ENCODE measurements around the gene JAK1. TPM values are rescaled to one million over a fixed set of nuclear protein-coding genes. Genes with fewer than 3 reads are reported as not detected.

JAK1 gene
- total and polyA plus RNA-seq, 2 donors (not counting 3 experiments of a cell fraction or from before 2014, with no cell fraction given) = 68.8 to 177 TPM

DNA sequence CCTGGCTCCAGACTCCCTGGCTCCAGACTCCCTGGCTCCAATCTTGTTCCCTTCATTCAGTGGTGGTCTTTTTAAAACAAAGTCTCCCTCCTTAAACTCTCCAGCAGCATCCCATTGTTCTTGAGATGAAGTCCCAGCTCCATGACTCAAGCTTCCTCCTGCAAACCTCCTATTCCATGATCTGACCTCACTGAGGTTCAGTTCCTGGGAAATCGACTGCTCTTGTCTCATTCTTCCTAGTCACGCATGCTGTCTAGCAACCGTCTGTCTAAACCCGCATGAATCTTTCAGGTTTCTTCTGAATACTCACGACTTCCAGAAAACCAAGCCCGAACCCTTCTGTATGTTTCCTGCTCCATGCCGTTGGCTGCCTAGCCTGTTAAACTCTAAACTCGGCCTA, 129.5 kb downstream of the JAK1 start:
- H3K36me3 ChIP-seq (ENCODE audit: control insufficient read depth in 2 of 2, extremely low read depth in 1 of 2, insufficient read depth in 2 of 2, low read length in 2 of 2) = peaks cover 14 to 37% of the 10 kb centered on the region in 2 experiments
- TF ChIP-seq EZH2 (IDR thresholded peaks at IDR 0.05; ENCODE audit: borderline replicate concordance, low read depth, low read length, severe bottlenecking) = no peak
- TF ChIP-seq JUN (IDR thresholded peaks at IDR 0.05; ENCODE audit: borderline replicate concordance, insufficient read depth, insufficient read length, low read depth) = peak; percentile 83
- TF ChIP-seq, protein P1, sequence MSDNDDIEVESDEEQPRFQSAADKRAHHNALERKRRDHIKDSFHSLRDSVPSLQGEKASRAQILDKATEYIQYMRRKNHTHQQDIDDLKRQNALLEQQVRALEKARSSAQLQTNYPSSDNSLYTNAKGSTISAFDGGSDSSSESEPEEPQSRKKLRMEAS (IDR thresholded peaks at IDR 0.05; ENCODE audit: insufficient read depth, insufficient read length) = no peak
- peak; percentile 49 for TF ChIP-seq FOS (IDR thresholded peaks at IDR 0.05; ENCODE audit: borderline replicate concordance, insufficient read depth, low read length)
- TF ChIP-seq MYC (IDR thresholded peaks at IDR 0.05; ENCODE audit: low read depth, low read length) = no peak
- no peak for TF ChIP-seq GATA2 (IDR thresholded peaks at IDR 0.05; ENCODE audit: insufficient read depth, insufficient read length, low read depth, low read length)
- TF ChIP-seq POLR2AphosphoS5 (IDR thresholded peaks at IDR 0.05; ENCODE audit: insufficient read depth, low read depth, low read length) = peak; percentile 53
- TF ChIP-seq POLR2A (IDR thresholded peaks at IDR 0.05; ENCODE audit: low read depth, low read length) = no peak
- peak; percentile 59 for DNase-seq (ENCODE audit: low read depth, low spot score)
- no TSS peak for BruUV-seq (replicated peaks)
- intact Hi-C loops (cut with micrococcal nuclease) = loop anchor here (2.0 to 10.0 kb wide), 2 partner anchors 126 to 848 kb away; no protein-coding TSS in a partner anchor
- H3K4me3 ChIP-seq (replicated peaks in 1 of 3; ENCODE audit: insufficient read depth in 1 of 3, low read depth in 1 of 3, low read length in 3 of 3) = no peak overlapping the region
- no peak overlapping the region for H3K4me2 ChIP-seq (ENCODE audit: insufficient read depth, low read length)
- peak overlapping the region; percentile 44 for H3K9ac ChIP-seq (replicated peaks; ENCODE audit: extremely low read depth, insufficient read depth, low read length)
- no peaks in the 10 kb centered on the region for H3K9me1 ChIP-seq (replicated peaks; ENCODE audit: control insufficient read depth, extremely low read depth, insufficient read depth, low read length)
- FAIRE-seq = peak; percentile 81
- no peaks in the 10 kb centered on the region for H3K79me2 ChIP-seq (ENCODE audit: control insufficient read depth, insufficient read depth, low read length)
- ChIA-PET POLR2A (interaction anchor here (0.8 kb wide), 1 partner anchor 129 kb away, joined by 4 read pairs; the partner anchor contains the start of gene JAK1), CTCF (no interaction called here)
- dilution Hi-C loops (cut with MboI; ENCODE audit: extremely low pct_ligation_motif_present, low sequenced_read_pairs) = no loop called here
- H3K27me3 ChIP-seq (ENCODE audit: control insufficient read depth in 2 of 2, insufficient read depth in 2 of 2, low read length in 2 of 2) = no peaks in the 10 kb centered on the region
- H2AFZ ChIP-seq (ENCODE audit: low read depth, low read length) = no peak overlapping the region
- H3K4me1 ChIP-seq (ENCODE audit: control insufficient read depth, extremely low read depth, insufficient read depth, low read length) = peaks cover 55% of the 10 kb centered on the region
- peak overlapping the region; percentile 92 for H3K27ac ChIP-seq (ENCODE audit: insufficient read depth, low read depth, low read length)
- no peaks in the 10 kb centered on the region for H3K9me3 ChIP-seq (replicated peaks; ENCODE audit: control insufficient read depth, insufficient read depth, low read length)
- H4K20me1 ChIP-seq (replicated peaks; ENCODE audit: control insufficient read depth, extremely low read depth, insufficient read depth, low read length) = no peaks in the 10 kb centered on the region

DNA sequence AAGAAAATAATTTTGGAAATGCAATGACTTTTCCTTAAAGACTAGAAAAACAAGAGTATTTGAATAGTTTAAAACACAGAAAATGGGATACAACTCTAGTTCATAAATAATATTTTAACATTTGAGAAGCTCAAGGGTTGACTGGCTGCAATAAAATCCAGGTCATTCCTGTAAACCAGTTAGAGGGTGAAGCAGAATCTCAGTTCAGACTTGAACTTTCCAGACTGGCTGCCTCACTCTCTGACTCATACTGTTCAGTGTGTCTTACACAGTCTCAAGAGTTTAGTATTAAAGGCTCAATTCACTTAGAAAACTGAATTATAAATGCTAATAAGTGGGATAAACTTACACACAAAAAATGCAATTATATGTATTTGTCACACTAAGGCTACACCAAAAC, 131.6 kb downstream of the JAK1 start:
- Histone ChIP-seq H2AFZ (ENCODE audit: low read depth, low read length) (no peak overlapping the region), H3K4me3 (replicated peaks in 1 of 3; ENCODE audit: insufficient read depth in 1 of 3, low read depth in 1 of 3, low read length in 3 of 3) (no peak overlapping the region), H3K9me3 (replicated peaks; ENCODE audit: control insufficient read depth, insufficient read depth, low read length) (no peaks in the 10 kb centered on the region), H4K20me1 (replicated peaks; ENCODE audit: control insufficient read depth, extremely low read depth, insufficient read depth, low read length) (no peaks in the 10 kb centered on the region), H3K9ac (replicated peaks; ENCODE audit: extremely low read depth, insufficient read depth, low read length) (no peak overlapping the region), H3K36me3 (ENCODE audit: control insufficient read depth in 2 of 2, extremely low read depth in 1 of 2, insufficient read depth in 2 of 2, low read length in 2 of 2) (peaks cover 14 to 24% of the 10 kb centered on the region in 2 experiments), H3K27me3 (ENCODE audit: control insufficient read depth in 2 of 2, insufficient read depth in 2 of 2, low read length in 2 of 2) (no peaks in the 10 kb centered on the region), H3K9me1 (replicated peaks; ENCODE audit: control insufficient read depth, extremely low read depth, insufficient read depth, low read length) (no peaks in the 10 kb centered on the region), H3K27ac (ENCODE audit: insufficient read depth, low read depth, low read length) (peak overlapping the region; percentile 4), H3K4me2 (ENCODE audit: insufficient read depth, low read length) (no peak overlapping the region), H3K79me2 (ENCODE audit: control insufficient read depth, insufficient read depth, low read length) (no peaks in the 10 kb centered on the region), H3K4me1 (ENCODE audit: control insufficient read depth, extremely low read depth, insufficient read depth, low read length) (peaks cover 48% of the 10 kb centered on the region)
- no TSS peak for BruUV-seq (replicated peaks)
- ChIA-PET CTCF (interaction anchor here (2.4 kb wide), 1 partner anchor 10 kb away, joined by 7 read pairs; no protein-coding TSS in a partner anchor), POLR2A (no interaction called here)
- TF ChIP-seq POLR2A (IDR thresholded peaks at IDR 0.05; ENCODE audit: low read depth, low read length) = no peak
- TF ChIP-seq FOS (IDR thresholded peaks at IDR 0.05; ENCODE audit: borderline replicate concordance, insufficient read depth, low read length) = peak; percentile 47
- DNase-seq (ENCODE audit: low read depth, low spot score) = no peak
- FAIRE-seq = peak; percentile 61
- dilution Hi-C loops (cut with MboI; ENCODE audit: extremely low pct_ligation_motif_present, low sequenced_read_pairs) = no loop called here
- intact Hi-C loops (cut with micrococcal nuclease) = loop anchor here (10.0 kb wide), 1 partner anchor 850 kb away; no protein-coding TSS in a partner anchor

Data from endothelial cell of umbilical vein (primary cell).